GM12878 (cell line): ENCODE data around the gene BOLA2B. TPM values are rescaled to one million over a fixed set of nuclear protein-coding genes. Genes with fewer than 3 reads are reported as not detected.

Experiments used
- ATAC-seq: fragments of 200-7000 bp; cut with Tn5 transposase; 3 replicates; pipeline ENCODE4 v1.9.1; 2020; ENCODE audit warnings: mild to moderate bottlenecking, moderate library complexity
- BruUV-seq: library from RNA; stranded (reverse); fragments of 400-500 nt; replicated peaks from 2 replicates; lab custom pipeline; 2021; lab: Mats Ljungman, UMichigan
- CTCF ChIA-PET: fragments of 300-600 bp; sonication (Branson Sonifier 250); formaldehyde crosslinking; extraction: SDS; loops from one replicate; lab custom pipeline; 2021; ENCODE audit warnings: inconsistent platforms; lab: Yijun Ruan, JAX
- POLR2A ChIA-PET: fragments of 350-600 bp; formaldehyde crosslinking; extraction: SDS; loops from one replicate; lab custom pipeline; 2021; ENCODE audit warnings: inconsistent platforms; lab: Charles Lee
- RAD21 ChIA-PET: fragments of 300-600 bp; sonication (Branson Sonifier 250); formaldehyde crosslinking; loops from one replicate; lab custom pipeline; 2023; ENCODE audit warnings: antibody characterized with exemption; ENCODE audit not compliant: unreplicated experiment; lab: Charles Lee
- SMC1A ChIA-PET: fragments of 300-600 bp; sonication (Branson Sonifier 250); formaldehyde crosslinking; loops from one replicate; lab custom pipeline; 2023; ENCODE audit not compliant: unreplicated experiment, uncharacterized antibody; lab: Charles Lee
- DNase-seq: peaks from one replicate; pipeline ENCODE4 v3.0.0-alpha.2; 2011; ENCODE audit warnings: low read depth, low spot score
- FAIRE-seq: peaks from 3 replicates; lab custom pipeline; 2011; peaks lifted over from hg19 to GRCh38; lab: Jason Lieb, UNC
- H2AFZ ChIP-seq: 2 replicates; pipeline ENCODE4 v1.6.0; 2011; ENCODE audit warnings: low read depth, low read length, control low read depth; ENCODE audit not compliant: control insufficient read depth
- H3K27ac ChIP-seq: 2 replicates; pipeline ENCODE4 v1.5.1; 2011; ENCODE audit warnings: control low read depth; ENCODE audit not compliant: control insufficient read depth, insufficient read depth
- H3K27me3 ChIP-seq, 2 experiments: replicated peaks in 1 of 2; 2 replicates each; pipeline versions ENCODE4 v1.6.0 to v1.6.1; 2011; ENCODE audit warnings: low read length in 1 of 2; ENCODE audit not compliant: control insufficient read depth in 2 of 2, insufficient read depth in 2 of 2
- H3K36me3 ChIP-seq, 2 experiments: 2 replicates each; pipeline ENCODE4 v1.5.1; 2011; ENCODE audit warnings: low read length in 1 of 2; ENCODE audit not compliant: control insufficient read depth in 2 of 2, insufficient read depth in 2 of 2
- H3K4me1 ChIP-seq: 2 replicates; pipeline ENCODE4 v1.6.1; 2011; ENCODE audit warnings: mild to moderate bottlenecking, low read length, moderate library complexity, mixed read lengths; ENCODE audit not compliant: control insufficient read depth, insufficient read depth
- H3K4me2 ChIP-seq: 2 replicates; pipeline ENCODE4 v1.6.0; 2011; ENCODE audit warnings: control low read depth; ENCODE audit not compliant: control insufficient read depth, insufficient read depth
- H3K4me3 ChIP-seq: fragments of 200-600 bp; sonication (generic); 2 replicates; pipeline ENCODE4 v1.5.1; 2016
- H3K79me2 ChIP-seq: 2 replicates; pipeline ENCODE4 v1.6.0; 2011; ENCODE audit warnings: low read length; ENCODE audit not compliant: control insufficient read depth, insufficient read depth
- H3K9ac ChIP-seq: 2 replicates; pipeline ENCODE4 v1.8.0; 2011; ENCODE audit warnings: low read length, control low read depth, mixed read lengths; ENCODE audit not compliant: control insufficient read depth, insufficient read depth
- H3K9me3 ChIP-seq: replicated peaks from 3 replicates; pipeline ENCODE4 v1.5.1; 2011; ENCODE audit warnings: mild to moderate bottlenecking, low read length; ENCODE audit not compliant: control insufficient read depth, insufficient read depth
- H4K20me1 ChIP-seq: 2 replicates; pipeline ENCODE4 v1.6.0; 2011; ENCODE audit not compliant: control insufficient read depth, insufficient read depth
- BRCA1 ChIP-seq: IDR thresholded peaks from 2 replicates; pipeline ENCODE4 v1.6.1; 2011; ENCODE audit warnings: low read depth, low read length, improper control_type of control experiment
- CBFB ChIP-seq: IDR thresholded peaks from 2 replicates; pipeline ENCODE4 v1.6.1; 2016; ENCODE audit warnings: antibody characterized with exemption, low read depth
- CBX3 ChIP-seq: fragments of 200-600 bp; sonication (generic); IDR thresholded peaks from 2 replicates; pipeline ENCODE4 v1.6.1; 2016; ENCODE audit warnings: low read depth, borderline replicate concordance
- CHD1 ChIP-seq: IDR thresholded peaks from 2 replicates; pipeline ENCODE4 v1.6.1; 2012; ENCODE audit warnings: low read depth, low read length, improper control_type of control experiment
- CHD4 ChIP-seq: fragments of 200-600 bp; sonication (generic); IDR thresholded peaks from 2 replicates; pipeline ENCODE4 v1.6.1; 2016; ENCODE audit warnings: mild to moderate bottlenecking
- GABPA ChIP-seq: IDR thresholded peaks from 2 replicates; pipeline ENCODE4 v1.6.1; 2014; ENCODE audit warnings: antibody characterized with exemption, low read depth, mild to moderate bottlenecking, inconsistent platforms
- HDAC6 ChIP-seq: fragments of 200-600 bp; sonication (generic); IDR thresholded peaks from one replicate; pipeline ENCODE4 v1.8.0; 2017; ENCODE audit warnings: antibody characterized with exemption; ENCODE audit not compliant: unreplicated experiment
- IKZF1 ChIP-seq: fragments of 450-650 bp; conservative IDR thresholded peaks from 2 replicates; pipeline ENCODE4 v1.6.1; 2017; ENCODE audit warnings: antibody characterized with exemption, mild to moderate bottlenecking
- KLF5 ChIP-seq: fragments of 450-650 bp; IDR thresholded peaks from 2 replicates; pipeline ENCODE4 v1.6.1; 2014; ENCODE audit warnings: mild to moderate bottlenecking; ENCODE audit not compliant: partially characterized antibody
- MEF2B ChIP-seq: fragments of 450-650 bp; IDR thresholded peaks from 2 replicates; pipeline ENCODE4 v1.6.1; 2018; ENCODE audit warnings: mild to moderate bottlenecking, moderate library complexity; ENCODE audit not compliant: partially characterized antibody, poor library complexity, severe bottlenecking
- POLR2A ChIP-seq: IDR thresholded peaks from 2 replicates; pipeline ENCODE4 v1.6.1; 2011; ENCODE audit warnings: low read depth, mild to moderate bottlenecking, low read length
- RAD21 ChIP-seq: IDR thresholded peaks from 2 replicates; pipeline ENCODE4 v1.6.1; 2011; ENCODE audit warnings: mild to moderate bottlenecking, low read depth, low read length, moderate library complexity; ENCODE audit not compliant: insufficient read depth
- RBBP5 ChIP-seq: fragments of 200-600 bp; sonication (generic); conservative IDR thresholded peaks from 2 replicates; pipeline ENCODE4 v1.6.1; 2016
- RUNX3 ChIP-seq: IDR thresholded peaks from 2 replicates; pipeline ENCODE4 v1.6.1; 2012; ENCODE audit warnings: low read length, inconsistent platforms
- SPI1 ChIP-seq: IDR thresholded peaks from 2 replicates; pipeline ENCODE4 v1.6.1; 2011; ENCODE audit warnings: low read depth, mild to moderate bottlenecking, low read length, moderate library complexity, borderline replicate concordance; ENCODE audit not compliant: insufficient read depth
- SREBF1 ChIP-seq: IDR thresholded peaks from 2 replicates; pipeline ENCODE4 v1.6.1; 2012; ENCODE audit warnings: mild to moderate bottlenecking, low read length
- TARDBP ChIP-seq: IDR thresholded peaks from 2 replicates; pipeline ENCODE4 v1.6.1; 2016; ENCODE audit warnings: borderline replicate concordance
- TBL1XR1 ChIP-seq: IDR thresholded peaks from 2 replicates; pipeline ENCODE4 v1.6.1; 2012; ENCODE audit warnings: low read depth, low read length, improper control_type of control experiment
- USF1 ChIP-seq: IDR thresholded peaks from 2 replicates; pipeline ENCODE4 v1.6.1; 2011; ENCODE audit warnings: borderline replicate concordance, low read depth, mild to moderate bottlenecking, moderate library complexity, mixed read lengths, low read length; ENCODE audit not compliant: insufficient read depth; ENCODE audit errors: extremely low read length
- USF2 ChIP-seq: IDR thresholded peaks from 2 replicates; pipeline ENCODE4 v1.6.1; 2011; ENCODE audit warnings: low read depth, low read length, improper control_type of control experiment, borderline replicate concordance
- YBX1 ChIP-seq: fragments of 450-650 bp; IDR thresholded peaks from 2 replicates; pipeline ENCODE4 v1.6.1; 2016; ENCODE audit warnings: antibody characterized with exemption
- ZNF207 ChIP-seq: fragments of 450-650 bp; IDR thresholded peaks from 2 replicates; pipeline ENCODE4 v1.6.1; 2014; ENCODE audit warnings: antibody characterized with exemption, mild to moderate bottlenecking, borderline replicate concordance
- ZNF24 ChIP-seq: fragments of 450-650 bp; IDR thresholded peaks from 2 replicates; pipeline ENCODE4 v1.6.1; 2017; ENCODE audit warnings: antibody characterized with exemption, mild to moderate bottlenecking
- WGBS: methylation state at CpG from one replicate; pipeline ENCODE4 v1.1.6; 2016; ENCODE audit warnings: low lambda C conversion rate; ENCODE audit not compliant: insufficient replicate concordance, insufficient coverage; ENCODE audit errors: missing lambda C conversion rate; 5-methylcytosine and 5-hydroxymethylcytosine counted together
- in situ Hi-C: fragments of 300-500 bp; cut with MboI; formaldehyde crosslinking; loops from 9 replicates; pipeline ENCODE4 v1.14.3; 2018; ENCODE audit warnings: mixed read lengths
- intact Hi-C: fragments of 100-400 bp; cut with micrococcal nuclease; formaldehyde crosslinking; loops from one replicate; pipeline ENCODE4 v1.14.2; 2022; ENCODE audit not compliant: unreplicated experiment
- polyA plus RNA-seq, 11 experiments: library from polyadenylated mRNA; depleted of rRNA in 4 of 11; unstranded in 6 of 11; stranded (reverse) in 5 of 11; fragments of >200 nt; fragmentation: Nextera tagmentation in 4 of 11; fragmentation: Illumina TruSeq in 1 of 11; extraction: Ambion mirVana in 4 of 11; extraction: Trizol in 1 of 11; gene quantifications; 1 replicate in 1 of 11; 2 replicates in 10 of 11; pipeline versions ENCODE4 v1.2.1 to v1.2.3, GENCODE V29; 2011 to 2016; ENCODE audit warnings: inconsistent platforms in 2 of 11, missing spikeins in 2 of 11, low read depth in 1 of 11
- total RNA-seq, 4 experiments: library from RNA; depleted of rRNA in 3 of 4; stranded (reverse); fragments of >200 nt in 3 of 4; fragmentation: Illumina TruSeq in 1 of 4; extraction: Trizol in 1 of 4; gene quantifications; 2 replicates each; pipeline versions ENCODE4 v1.2.1 to v1.2.3, GENCODE V29; 2013 to 2021
- TF ChIP-seq, protein P1 (sequence below): IDR thresholded peaks from 2 replicates; pipeline ENCODE4 v1.6.1; 2011; ENCODE audit warnings: low read depth, mild to moderate bottlenecking, low read length, moderate library complexity, borderline replicate concordance; ENCODE audit errors: extremely low read depth

BOLA2B gene
- total and polyA plus RNA-seq, 10 of the 15 experiments (the other 5 are each of a cell fraction or from before 2014, with no cell fraction given), result 39.9 to 292 (median 130) TPM

DNA sequence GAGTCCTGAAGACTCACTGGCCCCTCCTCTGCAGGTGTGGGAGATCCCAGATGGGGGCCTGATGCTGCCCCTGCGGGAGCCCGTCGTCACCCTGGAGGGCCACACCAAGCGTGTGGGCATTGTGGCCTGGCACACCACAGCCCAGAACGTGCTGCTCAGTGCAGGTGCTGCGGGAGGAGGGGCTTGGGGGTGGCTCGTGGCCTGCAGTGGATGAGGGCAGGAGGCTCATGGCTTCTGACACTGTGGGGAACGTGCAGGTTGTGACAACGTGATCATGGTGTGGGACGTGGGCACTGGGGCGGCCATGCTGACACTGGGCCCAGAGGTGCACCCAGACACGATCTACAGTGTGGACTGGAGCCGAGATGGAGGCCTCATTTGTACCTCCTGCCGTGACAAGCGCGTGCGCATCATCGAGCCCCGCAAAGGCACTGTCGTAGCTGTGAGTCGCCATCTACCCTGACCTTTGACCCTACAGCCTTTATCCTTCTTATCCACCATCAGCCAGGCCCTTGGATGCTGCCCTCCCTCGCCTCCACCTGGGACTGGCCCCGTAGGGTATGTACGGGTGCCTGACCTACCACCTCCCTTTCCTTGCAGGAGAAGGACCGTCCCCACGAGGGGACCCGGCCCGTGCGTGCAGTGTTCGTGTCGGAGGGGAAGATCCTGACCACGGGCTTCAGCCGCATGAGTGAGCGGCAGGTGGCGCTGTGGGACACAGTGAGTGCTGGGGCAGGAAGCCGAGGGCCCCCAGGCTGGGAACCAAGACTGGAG, 6.5 kb downstream of the BOLA2B start:
- RAD21 ChIA-PET, result interaction anchor here (0.5 to 2.8 kb wide), 5 partner anchors 95 to 433 kb away, joined by 3 to 18 read pairs (median 6); partner anchors contain the start of genes ALDOA and TBX6
- Histone ChIP-seq H3K36me3 (peaks cover 17 to 29% of the 10 kb centered on the region in 2 experiments), H3K9ac (peak overlapping the region; percentile 99), H3K27ac (peak overlapping the region; percentile 100), H4K20me1 (no peaks in the 10 kb centered on the region), H3K79me2 (peaks cover 55% of the 10 kb centered on the region), H3K4me2 (peak overlapping the region; percentile 100), H3K9me3 (no peaks in the 10 kb centered on the region), H3K4me3 (peak overlapping the region; percentile 96), H3K4me1 (peaks cover 27% of the 10 kb centered on the region), H2AFZ (no peak overlapping the region), H3K27me3 (no peaks in the 10 kb centered on the region)
- peak; percentile 36 for DNase-seq
- SMC1A ChIA-PET, result interaction anchor here (4.0 kb wide), 1 partner anchor 94 kb away, joined by 30 read pairs; the partner anchor contains the start of gene TBX6
- in situ Hi-C loops (loop anchor here (10.0 kb wide), 2 partner anchors 448 to 508 kb away; partner anchors contain the start of gene SRCAP), intact Hi-C loops (no loop called here)
- no peak for FAIRE-seq
- ATAC-seq, result peak; percentile 31
- CTCF ChIA-PET, result interaction anchor here (1.0 to 1.6 kb wide), 4 partner anchors 44 to 223 kb away, joined by 3 to 5 read pairs (median 4); no protein-coding TSS in a partner anchor
- no TSS peak for BruUV-seq
- 1% methylated on average over 36 of the region's 36 CpGs for WGBS
- POLR2A ChIA-PET, result interaction anchor here (1.0 to 5.2 kb wide), 5 partner anchors 61 to 419 kb away, joined by 4 to 59 read pairs (median 6); partner anchors contain the start of genes TBX6 and YPEL3
- TF ChIP-seq BRCA1, result no peak
- no peak for TF ChIP-seq RUNX3
- no peak for TF ChIP-seq HDAC6
- peak; percentile 69 for TF ChIP-seq POLR2A
- TF ChIP-seq KLF5, result no peak
- no peak for TF ChIP-seq RBBP5
- no peak for TF ChIP-seq USF2
- TF ChIP-seq CHD4, result no peak
- TF ChIP-seq SREBF1, result no peak
- no peak; the same call in 1 of the 2 replicates for TF ChIP-seq CBFB
- TF ChIP-seq GABPA, result no peak
- TF ChIP-seq ZNF207, result no peak
- no peak for TF ChIP-seq YBX1
- TF ChIP-seq ZNF24, result no peak
- TF ChIP-seq RAD21, result peak; percentile 35; the same call in 1 of the 2 replicates
- TF ChIP-seq MEF2B, result no peak
- TF ChIP-seq SPI1, result no peak
- no peak for TF ChIP-seq CBX3
- 0 out of 2 replicates have a peak, but pooled peaks have one; percentile 23 for TF ChIP-seq TBL1XR1
- TF ChIP-seq, protein P1, sequence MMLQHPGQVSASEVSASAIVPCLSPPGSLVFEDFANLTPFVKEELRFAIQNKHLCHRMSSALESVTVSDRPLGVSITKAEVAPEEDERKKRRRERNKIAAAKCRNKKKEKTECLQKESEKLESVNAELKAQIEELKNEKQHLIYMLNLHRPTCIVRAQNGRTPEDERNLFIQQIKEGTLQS, result no peak
- no peak for TF ChIP-seq CHD1
- peak; percentile 2 for TF ChIP-seq USF1
- TF ChIP-seq TARDBP, result no peak
- peak; percentile 44 for TF ChIP-seq IKZF1
